Gastroesophageal sphincter (tissue), 4 donors: ENCODE results near the gene ACTN2. TPM values are rescaled to one million over a fixed set of nuclear protein-coding genes. Genes with fewer than 3 reads are reported as not detected.
A peak's percentile ranks its signal among the peaks of the same experiment; 100 is the strongest.

Experiments
- ATAC-seq: fragments of 150-250 bp; one replicate; pipeline ENCODE4 v1.9.1; 2016; ENCODE audit warnings: mild to moderate bottlenecking, moderate library complexity
- H3K27ac ChIP-seq, 4 donors: fragments of 200-600 bp; sonication (generic) in 3 of 4; 1 replicate in 3 of 4; 2 replicates in 1 of 4; pipeline ENCODE4 v1.5.1; 2016 to 2019
- H3K27me3 ChIP-seq: fragments of 200-600 bp; sonication (generic); one replicate; pipeline ENCODE4 v1.5.1; 2019
- H3K36me3 ChIP-seq, 2 donors: fragments of 200-600 bp; sonication (generic); one replicate each; pipeline ENCODE4 v1.5.1; 2019; ENCODE audit warnings: control low read depth in 1 of 2
- H3K4me1 ChIP-seq, 3 donors: fragments of 200-600 bp; sonication (generic); 1 replicate in 2 of 3; 2 replicates in 1 of 3; pipeline ENCODE4 v1.5.1; 2016 to 2019; ENCODE audit warnings: control low read depth in 2 of 3
- H3K4me3 ChIP-seq, 2 donors: fragments of 200-600 bp; sonication (generic); one replicate each; pipeline ENCODE4 v1.5.1; 2019; ENCODE audit warnings: mild to moderate bottlenecking in 1 of 2, moderate library complexity in 1 of 2
- H3K9me3 ChIP-seq, 3 donors: fragments of 200-600 bp; sonication (generic); one replicate each; pipeline ENCODE4 v1.5.1; 2017 to 2019; ENCODE audit warnings: control low read depth in 2 of 3
- EP300 ChIP-seq: sonication (generic); formaldehyde crosslinking; IDR thresholded peaks from one replicate; pipeline ENCODE4 v1.6.1; 2017; ENCODE audit warnings: antibody characterized with exemption, mild to moderate bottlenecking
- POLR2A ChIP-seq, 2 donors: fragments of 450-650 bp; IDR thresholded peaks; one replicate each; pipeline ENCODE4 v1.6.1; 2017; ENCODE audit warnings: antibody characterized with exemption in 2 of 2, mild to moderate bottlenecking in 2 of 2, moderate library complexity in 1 of 2
- POLR2AphosphoS5 ChIP-seq: sonication (generic); formaldehyde crosslinking; IDR thresholded peaks from one replicate; pipeline ENCODE4 v1.6.1; 2017; ENCODE audit warnings: antibody characterized with exemption
- WGBS, 2 donors: methylation state at CpG; one replicate each; pipeline ENCODE4 v1.1.5; 2018; ENCODE audit warnings: low coverage in 1 of 2; 5-methylcytosine and 5-hydroxymethylcytosine counted together
- total RNA-seq, 4 donors: library from RNA; depleted of rRNA; stranded (reverse); fragments of >200 nt; gene quantifications; one replicate each; pipeline ENCODE4 v1.1.0, GENCODE V29; 2016
- TF ChIP-seq, protein P1 (sequence below), 4 experiments: fragments of 200-600 bp in 2 of 4; fragments of 450-650 bp in 2 of 4; sonication (generic) in 1 of 4; IDR thresholded peaks; one replicate each; pipeline ENCODE4 v1.5.1; 2017 to 2019; ENCODE audit warnings: antibody characterized with exemption in 4 of 4, mild to moderate bottlenecking in 2 of 4, moderate library complexity in 2 of 4

The ACTN2 gene
- total RNA-seq, 4 donors from 2014 or later: 5.7 to 21.3 (median 14.1) TPM

DNA sequence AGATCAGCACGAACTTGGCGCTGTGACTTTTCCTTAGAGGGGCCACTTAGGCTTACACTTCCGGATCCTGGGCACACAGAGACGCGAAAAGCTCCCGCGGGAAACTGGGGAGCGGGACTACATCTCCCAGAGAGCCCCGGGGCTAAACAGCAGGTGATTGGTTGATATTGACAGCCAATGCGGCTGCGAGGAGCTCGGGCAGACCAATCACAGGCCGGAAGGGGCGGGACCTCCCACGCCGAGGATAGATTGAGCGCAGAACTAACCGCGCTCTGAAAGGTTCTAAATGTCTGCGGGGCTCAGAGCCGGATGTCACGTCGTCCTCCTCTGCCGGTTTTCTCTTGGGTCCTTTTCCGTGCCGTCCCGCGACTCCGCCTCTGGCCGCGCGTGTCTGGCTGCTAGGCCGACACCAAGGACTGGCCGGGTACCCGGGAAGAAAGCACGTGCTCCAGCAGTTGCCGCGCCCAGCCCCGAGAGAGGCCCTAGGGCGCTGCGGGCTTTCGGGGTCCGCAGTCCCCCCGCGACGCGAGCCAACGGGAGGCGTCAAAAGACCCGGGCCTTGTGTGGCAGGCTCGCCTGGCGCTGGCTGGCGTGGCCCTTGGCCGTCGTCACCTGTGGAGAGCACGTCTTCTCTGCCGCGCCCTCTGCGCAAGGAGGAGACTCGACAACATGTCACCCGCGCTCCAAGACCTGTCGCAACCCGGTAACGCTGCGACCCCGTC lies 108.9 kb downstream of the ACTN2 start, which contains the start of gene MTR:
Gene MTR (plus strand): TSS at position 258 of the 722 bp plus-strand sequence. CDS start 412 bp downstream, at position 670.
- 0% methylated on average over 2 of the region's 67 CpGs; no CpG with 5 or more reads in 1 of the 2 donors for WGBS, 2 donors
- Histone ChIP-seq H3K27me3 (no peaks in the 10 kb centered on the region), H3K36me3 (peaks cover 0 to 3% of the 10 kb centered on the region in 2 donors), H3K4me3 (peak within 1 kb of the TSS; percentile 80 to 97), H3K27ac (peak within 1 kb of the TSS; percentile 86 to 98 (median 96)), H3K4me1 (peaks cover 13 to 46% (median 15%) of the 10 kb centered on the region in 3 donors), H3K9me3 (no peaks in the 10 kb centered on the region)
- TF ChIP-seq, protein P1, sequence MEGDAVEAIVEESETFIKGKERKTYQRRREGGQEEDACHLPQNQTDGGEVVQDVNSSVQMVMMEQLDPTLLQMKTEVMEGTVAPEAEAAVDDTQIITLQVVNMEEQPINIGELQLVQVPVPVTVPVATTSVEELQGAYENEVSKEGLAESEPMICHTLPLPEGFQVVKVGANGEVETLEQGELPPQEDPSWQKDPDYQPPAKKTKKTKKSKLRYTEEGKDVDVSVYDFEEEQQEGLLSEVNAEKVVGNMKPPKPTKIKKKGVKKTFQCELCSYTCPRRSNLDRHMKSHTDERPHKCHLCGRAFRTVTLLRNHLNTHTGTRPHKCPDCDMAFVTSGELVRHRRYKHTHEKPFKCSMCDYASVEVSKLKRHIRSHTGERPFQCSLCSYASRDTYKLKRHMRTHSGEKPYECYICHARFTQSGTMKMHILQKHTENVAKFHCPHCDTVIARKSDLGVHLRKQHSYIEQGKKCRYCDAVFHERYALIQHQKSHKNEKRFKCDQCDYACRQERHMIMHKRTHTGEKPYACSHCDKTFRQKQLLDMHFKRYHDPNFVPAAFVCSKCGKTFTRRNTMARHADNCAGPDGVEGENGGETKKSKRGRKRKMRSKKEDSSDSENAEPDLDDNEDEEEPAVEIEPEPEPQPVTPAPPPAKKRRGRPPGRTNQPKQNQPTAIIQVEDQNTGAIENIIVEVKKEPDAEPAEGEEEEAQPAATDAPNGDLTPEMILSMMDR (IDR thresholded peaks at IDR 0.05): no peak
- TF ChIP-seq POLR2AphosphoS5 (peak; percentile 97), POLR2A (IDR thresholded peaks at IDR 0.05) (peak; percentile 87 to 90), EP300 (no peak)
- ATAC-seq: peak; percentile 99

DNA sequence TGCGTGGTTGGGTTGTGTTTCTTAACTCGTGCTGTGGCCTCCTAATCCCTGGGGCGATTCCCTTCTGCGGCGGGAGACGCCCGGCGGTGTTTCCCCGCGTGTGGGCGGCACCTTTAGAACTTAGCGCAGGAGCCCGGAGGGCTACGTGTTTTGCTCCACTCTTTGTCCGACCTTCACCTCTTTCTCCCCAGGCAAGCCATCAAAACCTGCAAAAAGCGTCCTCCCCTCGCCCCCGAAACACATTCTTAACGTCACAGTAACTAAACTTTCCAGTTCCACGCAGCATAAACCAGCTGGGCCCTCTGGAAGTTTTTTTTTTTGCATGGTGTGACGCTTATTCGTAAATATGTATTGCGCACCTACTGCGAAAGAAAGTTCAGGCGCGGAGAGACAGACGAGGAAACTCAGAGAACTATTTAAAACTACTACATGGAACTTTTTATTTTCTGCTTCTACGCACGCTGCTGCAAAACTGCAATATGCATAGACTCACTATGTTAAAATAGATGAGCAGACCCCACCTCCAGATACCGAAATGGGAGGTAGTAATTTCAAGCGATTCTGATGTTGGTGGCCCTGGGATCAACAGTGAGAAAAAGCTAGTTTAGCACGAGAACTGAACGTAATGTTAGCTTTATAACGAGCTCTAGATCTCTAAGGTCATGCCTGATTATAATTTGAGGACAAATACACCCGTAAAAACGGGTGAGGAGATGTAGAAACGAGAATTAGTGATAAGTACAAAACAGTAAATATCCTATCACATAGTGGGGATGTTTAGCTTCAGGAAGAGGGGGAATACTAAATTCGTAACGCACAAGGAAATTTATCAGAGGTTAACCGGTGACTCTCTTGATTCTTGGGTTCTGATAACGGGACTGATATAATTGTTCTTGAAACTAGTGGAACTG lies 109.7 kb downstream of the ACTN2 start:
- Histone ChIP-seq H3K9me3 (no peaks in the 10 kb centered on the region), H3K27me3 (no peaks in the 10 kb centered on the region), H3K27ac (peak overlapping the region; percentile 86 to 98 (median 96)), H3K4me1 (peaks cover 13 to 52% (median 15%) of the 10 kb centered on the region in 3 donors), H3K4me3 (peak overlapping the region; percentile 80 to 97), H3K36me3 (peaks cover 0 to 5% of the 10 kb centered on the region in 2 donors)
- ATAC-seq: no peak
- WGBS, 2 donors: 1 to 2% methylated on average over 22 to 27 of the region's 41 CpGs
- no peak for TF ChIP-seq POLR2AphosphoS5
- TF ChIP-seq, protein P1 (IDR thresholded peaks at IDR 0.05): no peak
- no peak for TF ChIP-seq EP300
- TF ChIP-seq POLR2A (IDR thresholded peaks at IDR 0.05): no peak

DNA sequence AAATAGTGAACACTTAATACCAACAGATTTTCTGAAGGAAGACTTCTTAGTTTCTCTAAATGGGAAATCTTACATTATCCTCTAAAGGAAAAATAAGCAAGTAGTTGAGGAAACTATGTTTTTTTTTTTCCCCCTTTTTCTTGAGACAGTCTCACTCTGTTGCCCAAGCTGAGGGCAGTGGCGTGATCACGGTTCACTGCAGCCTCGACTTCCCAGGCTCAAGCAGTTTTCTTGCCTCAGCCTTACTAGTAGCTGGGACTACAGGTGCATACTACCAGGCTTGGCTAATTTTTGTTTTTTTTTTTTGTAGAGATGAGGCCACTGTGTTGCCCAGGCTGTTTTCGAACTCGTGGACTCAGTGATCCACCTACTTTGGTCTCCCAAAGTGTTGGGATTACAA lies 112.7 kb downstream of the ACTN2 start:
- no peak for ATAC-seq
- Histone ChIP-seq H3K9me3 (no peaks in the 10 kb centered on the region), H3K27ac (no peak overlapping the region), H3K4me3 (no peak overlapping the region), H3K27me3 (no peaks in the 10 kb centered on the region), H3K36me3 (peaks cover 5 to 13% of the 10 kb centered on the region in 2 donors), H3K4me1 (peaks cover 13 to 80% (median 15%) of the 10 kb centered on the region in 3 donors)
- WGBS, 2 donors: 91 to 95% methylated on average over 5 of the region's 5 CpGs
- no peak for TF ChIP-seq POLR2AphosphoS5
- TF ChIP-seq EP300: no peak
- no peak for TF ChIP-seq POLR2A (IDR thresholded peaks at IDR 0.05)
- TF ChIP-seq, protein P1 (IDR thresholded peaks at IDR 0.05): no peak

DNA sequence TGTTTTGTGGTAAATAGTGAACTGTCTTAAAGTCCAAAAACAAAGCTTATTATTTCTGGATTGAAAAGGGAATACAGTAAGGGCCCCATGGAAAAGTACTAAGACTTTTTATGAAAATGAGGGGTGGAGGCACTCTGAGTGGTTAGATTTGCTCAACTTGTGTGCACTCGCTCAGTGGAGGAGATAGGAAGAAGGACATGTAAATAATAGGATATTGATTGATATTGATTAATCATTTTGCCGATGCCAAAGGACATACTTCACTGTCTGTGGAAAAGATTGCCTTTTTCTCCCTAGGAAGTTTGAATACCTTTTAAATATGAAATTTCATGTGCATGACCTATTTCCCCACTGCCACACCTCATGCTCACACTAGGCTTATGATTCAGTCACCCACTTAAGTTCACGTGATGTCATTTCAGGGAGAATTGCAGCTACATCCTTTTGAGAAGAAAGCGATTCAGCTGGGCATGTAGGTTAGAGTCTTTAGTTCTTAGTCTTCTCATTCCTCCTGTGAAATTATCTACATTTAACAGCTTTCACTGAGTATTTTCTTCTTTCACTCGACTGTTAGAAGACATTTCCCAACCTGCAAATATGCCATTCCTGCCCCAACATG lies 113.8 kb downstream of the ACTN2 start:
- 79 to 81% methylated on average over 5 of the region's 5 CpGs for WGBS, 2 donors

More for the DNA sequence above, 113.8 kb downstream of the ACTN2 start:
- Histone ChIP-seq H3K27me3 (no peaks in the 10 kb centered on the region), H3K4me3 (no peak overlapping the region), H3K4me1 (peaks cover 11 to 78% (median 12%) of the 10 kb centered on the region in 3 donors), H3K9me3 (no peaks in the 10 kb centered on the region), H3K27ac (no peak overlapping the region), H3K36me3 (peaks cover 5 to 21% of the 10 kb centered on the region in 2 donors)
- no peak for ATAC-seq
- no peak for TF ChIP-seq POLR2AphosphoS5
- TF ChIP-seq, protein P1 (IDR thresholded peaks at IDR 0.05): no peak
- no peak for TF ChIP-seq EP300
- TF ChIP-seq POLR2A (IDR thresholded peaks at IDR 0.05): no peak
